GM23338 (cell line): ENCODE measurements around the gene CPSF4.

Experiments
- CREB1 ChIP-seq: fragments of 250-450 bp; sonication (Bioruptor Pico); IDR thresholded peaks from 2 replicates; pipeline ENCODE4 v1.5.0; 2020; ENCODE audit warnings: low read depth, mild to moderate bottlenecking, moderate library complexity
- ETS1 ChIP-seq: IDR thresholded peaks from 2 replicates; pipeline ENCODE4 v1.6.1; 2016; ENCODE audit warnings: antibody characterized with exemption
- EZH2 ChIP-seq: fragments of 200-600 bp; sonication (generic); IDR thresholded peaks from one replicate; pipeline ENCODE4 v1.8.0; 2017; ENCODE audit warnings: antibody characterized with exemption, mild to moderate bottlenecking, low read depth; ENCODE audit not compliant: unreplicated experiment
- EZH2phosphoT487 ChIP-seq: fragments of 200-600 bp; sonication (generic); IDR thresholded peaks from one replicate; pipeline ENCODE4 v1.8.1; 2018; ENCODE audit warnings: antibody characterized with exemption; ENCODE audit not compliant: unreplicated experiment
- JUNB ChIP-seq: IDR thresholded peaks from one replicate; pipeline ENCODE4 v1.6.1; 2016; ENCODE audit warnings: antibody characterized with exemption; ENCODE audit not compliant: unreplicated experiment
- NANOG ChIP-seq: IDR thresholded peaks from 2 replicates; pipeline ENCODE4 v1.6.1; 2016; ENCODE audit warnings: antibody characterized with exemption, borderline replicate concordance
- POLR2AphosphoS5 ChIP-seq: IDR thresholded peaks from 2 replicates; pipeline ENCODE4 v1.6.1; 2016; ENCODE audit warnings: antibody characterized with exemption, low read depth
- REST ChIP-seq: IDR thresholded peaks from one replicate; pipeline ENCODE4 v1.6.1; 2018; ENCODE audit warnings: antibody characterized with exemption; ENCODE audit not compliant: unreplicated experiment
- STAT1 ChIP-seq: IDR thresholded peaks from one replicate; pipeline ENCODE4 v1.6.1; 2016; ENCODE audit warnings: antibody characterized with exemption; ENCODE audit not compliant: unreplicated experiment
- ZNF114 ChIP-seq: fragments of 250-450 bp; sonication (Bioruptor Pico); IDR thresholded peaks from 2 replicates; pipeline ENCODE4 v1.5.0; 2020; ENCODE audit warnings: mild to moderate bottlenecking, moderate library complexity
- ZNF331 ChIP-seq: fragments of 250-450 bp; sonication (Bioruptor Pico); IDR thresholded peaks from 2 replicates; pipeline ENCODE4 v1.5.0; 2020; ENCODE audit warnings: low read depth, mild to moderate bottlenecking, moderate library complexity
- TF ChIP-seq, protein P1 (sequence below), 2 experiments: fragments of 200-600 bp in 1 of 2; sonication (generic) in 1 of 2; conservative IDR thresholded peaks; 2 replicates each; pipeline versions ENCODE4 v1.5.1 to v1.6.1; 2016 to 2017; ENCODE audit warnings: antibody characterized with exemption in 2 of 2, low read depth in 2 of 2, mild to moderate bottlenecking in 2 of 2, moderate library complexity in 1 of 2

DNA sequence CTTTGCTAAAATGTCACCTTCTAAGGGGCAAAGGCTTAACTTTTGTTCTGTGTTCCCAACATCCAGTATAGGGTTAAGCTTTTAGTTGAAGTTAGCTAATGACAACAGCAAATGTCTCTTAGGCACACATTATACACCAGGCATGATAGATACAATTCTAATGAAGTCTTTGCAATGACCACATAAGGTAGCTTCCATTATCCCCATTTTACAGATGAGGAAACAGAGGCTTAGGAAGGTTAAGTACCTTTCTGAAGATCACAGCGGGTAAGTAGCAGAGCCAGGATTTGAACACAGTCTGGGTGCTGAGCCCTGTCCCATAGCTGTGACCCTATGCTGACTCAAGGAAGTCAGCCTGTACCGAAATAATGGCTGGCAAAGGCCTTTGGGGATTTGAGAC is 28.1 kb upstream of the CPSF4 start:
- TF ChIP-seq, protein P1, sequence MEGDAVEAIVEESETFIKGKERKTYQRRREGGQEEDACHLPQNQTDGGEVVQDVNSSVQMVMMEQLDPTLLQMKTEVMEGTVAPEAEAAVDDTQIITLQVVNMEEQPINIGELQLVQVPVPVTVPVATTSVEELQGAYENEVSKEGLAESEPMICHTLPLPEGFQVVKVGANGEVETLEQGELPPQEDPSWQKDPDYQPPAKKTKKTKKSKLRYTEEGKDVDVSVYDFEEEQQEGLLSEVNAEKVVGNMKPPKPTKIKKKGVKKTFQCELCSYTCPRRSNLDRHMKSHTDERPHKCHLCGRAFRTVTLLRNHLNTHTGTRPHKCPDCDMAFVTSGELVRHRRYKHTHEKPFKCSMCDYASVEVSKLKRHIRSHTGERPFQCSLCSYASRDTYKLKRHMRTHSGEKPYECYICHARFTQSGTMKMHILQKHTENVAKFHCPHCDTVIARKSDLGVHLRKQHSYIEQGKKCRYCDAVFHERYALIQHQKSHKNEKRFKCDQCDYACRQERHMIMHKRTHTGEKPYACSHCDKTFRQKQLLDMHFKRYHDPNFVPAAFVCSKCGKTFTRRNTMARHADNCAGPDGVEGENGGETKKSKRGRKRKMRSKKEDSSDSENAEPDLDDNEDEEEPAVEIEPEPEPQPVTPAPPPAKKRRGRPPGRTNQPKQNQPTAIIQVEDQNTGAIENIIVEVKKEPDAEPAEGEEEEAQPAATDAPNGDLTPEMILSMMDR (conservative IDR thresholded peaks at IDR 0.05; ENCODE audit: low read depth in 2 of 2), result no peak
- TF ChIP-seq STAT1 (no peak), EZH2 (no peak), POLR2AphosphoS5 (no peak), REST (no peak), EZH2phosphoT487 (no peak), CREB1 (CRISPR knock-in tag) (no peak), ZNF331 (CRISPR knock-in tag) (no peak), NANOG (no peak), ZNF114 (CRISPR knock-in tag) (no peak), ETS1 (no peak), JUNB (no peak)
